PC-9 (cell line): ENCODE measurements around the gene TRIM45. TPM values are rescaled to one million over a fixed set of nuclear protein-coding genes. Genes with fewer than 3 reads are reported as not detected.

Experiments used
- BruUV-seq: library from RNA; stranded (reverse); fragments of 400-500 nt; replicated peaks from 2 replicates; lab custom pipeline; 2021; lab: Mats Ljungman, UMichigan
- CTCF ChIA-PET: fragments of 300-600 bp; sonication (Branson Sonifier 250); formaldehyde crosslinking; loops from one replicate; lab custom pipeline; 2022; ENCODE audit warnings: antibody characterized with exemption; lab: Charles Lee
- POLR2A ChIA-PET: fragments of 300-600 bp; sonication (Branson Sonifier 250); formaldehyde crosslinking; loops from one replicate; lab custom pipeline; 2022; ENCODE audit warnings: antibody characterized with exemption; ENCODE audit not compliant: unreplicated experiment; lab: Charles Lee
- DNase-seq, 2 experiments: peaks; one replicate each; pipeline versions ENCODE4 v3.0.0 to v3.0.0-alpha.2; 2015 to 2022; ENCODE audit warnings: mixed read lengths in 1 of 2
- H2AFZ ChIP-seq: fragments of 200-600 bp; sonication (generic); 2 replicates; pipeline ENCODE4 v1.8.1; 2017; ENCODE audit warnings: antibody characterized with exemption
- H3F3A ChIP-seq: fragments of 200-600 bp; sonication (generic); 2 replicates; pipeline ENCODE4 v1.8.1; 2017; ENCODE audit warnings: antibody characterized with exemption, mild to moderate bottlenecking, low read depth; ENCODE audit not compliant: insufficient read depth
- H3K27ac ChIP-seq: fragments of 200-600 bp; sonication (generic); 2 replicates; pipeline ENCODE4 v1.6.1; 2016; ENCODE audit warnings: mixed run types
- H3K27me3 ChIP-seq: fragments of 200-600 bp; sonication (generic); 2 replicates; pipeline ENCODE4 v1.6.1; 2016; ENCODE audit warnings: low read depth, mixed run types; ENCODE audit not compliant: insufficient read depth
- H3K36me3 ChIP-seq: fragments of 200-600 bp; sonication (generic); 2 replicates; pipeline ENCODE4 v1.6.1; 2016; ENCODE audit warnings: low read depth, mixed run types
- H3K4me1 ChIP-seq: fragments of 200-600 bp; sonication (generic); replicated peaks from 2 replicates; pipeline ENCODE4 v1.6.1; 2016; ENCODE audit warnings: mixed run types; ENCODE audit not compliant: insufficient read depth
- H3K4me2 ChIP-seq: fragments of 200-600 bp; sonication (generic); 2 replicates; pipeline ENCODE4 v1.6.1; 2017; ENCODE audit warnings: mixed run types
- H3K4me3 ChIP-seq: fragments of 200-600 bp; sonication (generic); 2 replicates; pipeline ENCODE4 v1.6.1; 2016; ENCODE audit warnings: mixed run types
- H3K79me2 ChIP-seq: fragments of 200-600 bp; sonication (generic); 2 replicates; pipeline ENCODE4 v1.6.1; 2017; ENCODE audit warnings: low read depth, mixed run types
- H3K9me2 ChIP-seq: fragments of 200-600 bp; sonication (generic); 2 replicates; pipeline ENCODE4 v1.8.1; 2017; ENCODE audit warnings: mild to moderate bottlenecking; ENCODE audit not compliant: insufficient read depth
- H3K9me3 ChIP-seq: fragments of 200-600 bp; sonication (generic); 2 replicates; pipeline ENCODE4 v1.8.1; 2016; ENCODE audit warnings: low read depth; ENCODE audit not compliant: insufficient read depth
- H4K20me1 ChIP-seq: fragments of 200-600 bp; sonication (generic); 2 replicates; pipeline ENCODE4 v1.8.1; 2017; ENCODE audit not compliant: insufficient read depth
- CTCF ChIP-seq: fragments of 200-600 bp; sonication (generic); conservative IDR thresholded peaks from 2 replicates; pipeline ENCODE4 v1.6.1; 2017; ENCODE audit warnings: mixed run types, antibody characterized with exemption, mild to moderate bottlenecking, moderate library complexity
- EZH2 ChIP-seq: fragments of 200-600 bp; sonication (generic); IDR thresholded peaks from 2 replicates; pipeline ENCODE4 v1.8.0; 2017; ENCODE audit warnings: antibody characterized with exemption, low read depth
- intact Hi-C: fragments of 100-400 bp; cut with micrococcal nuclease; formaldehyde crosslinking; loops from one replicate; pipeline ENCODE4 v1.10.0; 2022; ENCODE audit not compliant: unreplicated experiment
- total RNA-seq: library from RNA; stranded (reverse); gene quantifications from 2 replicates; pipeline ENCODE4 v1.2.3, GENCODE V29; 2021

TRIM45 gene
- total RNA-seq, 1 experiment from 2014 or later: 10.0 TPM

DNA sequence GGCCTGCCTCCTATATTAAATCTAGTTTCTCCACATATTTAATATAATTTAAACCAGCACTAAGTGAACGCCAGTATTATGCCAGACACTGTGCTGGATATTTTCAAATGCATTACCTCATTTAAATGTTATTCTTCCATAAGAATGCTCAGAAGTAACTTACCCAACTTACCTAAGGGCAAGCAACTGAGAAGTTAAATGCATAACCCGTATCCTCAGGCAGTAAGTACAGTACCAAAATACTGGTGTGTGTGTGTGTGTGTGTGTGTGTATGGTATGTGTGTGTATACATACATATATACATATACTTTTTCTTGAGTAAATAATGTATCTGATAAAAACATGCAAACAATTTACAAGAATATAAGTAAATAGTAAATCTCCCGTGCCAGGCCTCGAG lies 9.0 kb upstream of the TRIM45 start:
- intact Hi-C loops: no loop called here
- H3K27me3 ChIP-seq: no peaks in the 10 kb centered on the region
- H3K4me1 ChIP-seq: peaks cover 14% of the 10 kb centered on the region; the same call in 1 of the 2 replicates
- no peak for DNase-seq
- H3K27ac ChIP-seq: no peak overlapping the region
- no peaks in the 10 kb centered on the region for H4K20me1 ChIP-seq
- H3F3A ChIP-seq: no peaks in the 10 kb centered on the region
- no peak overlapping the region for H2AFZ ChIP-seq
- H3K9me2 ChIP-seq: no peaks in the 10 kb centered on the region
- BruUV-seq: no TSS peak
- no peaks in the 10 kb centered on the region for H3K79me2 ChIP-seq
- TF ChIP-seq EZH2: no peak
- no peak for TF ChIP-seq CTCF
- no peak overlapping the region for H3K4me2 ChIP-seq
- no peaks in the 10 kb centered on the region for H3K36me3 ChIP-seq
- H3K4me3 ChIP-seq: no peak overlapping the region
- POLR2A ChIA-PET: no interaction called here
- CTCF ChIA-PET: no interaction called here
- H3K9me3 ChIP-seq: no peaks in the 10 kb centered on the region

DNA sequence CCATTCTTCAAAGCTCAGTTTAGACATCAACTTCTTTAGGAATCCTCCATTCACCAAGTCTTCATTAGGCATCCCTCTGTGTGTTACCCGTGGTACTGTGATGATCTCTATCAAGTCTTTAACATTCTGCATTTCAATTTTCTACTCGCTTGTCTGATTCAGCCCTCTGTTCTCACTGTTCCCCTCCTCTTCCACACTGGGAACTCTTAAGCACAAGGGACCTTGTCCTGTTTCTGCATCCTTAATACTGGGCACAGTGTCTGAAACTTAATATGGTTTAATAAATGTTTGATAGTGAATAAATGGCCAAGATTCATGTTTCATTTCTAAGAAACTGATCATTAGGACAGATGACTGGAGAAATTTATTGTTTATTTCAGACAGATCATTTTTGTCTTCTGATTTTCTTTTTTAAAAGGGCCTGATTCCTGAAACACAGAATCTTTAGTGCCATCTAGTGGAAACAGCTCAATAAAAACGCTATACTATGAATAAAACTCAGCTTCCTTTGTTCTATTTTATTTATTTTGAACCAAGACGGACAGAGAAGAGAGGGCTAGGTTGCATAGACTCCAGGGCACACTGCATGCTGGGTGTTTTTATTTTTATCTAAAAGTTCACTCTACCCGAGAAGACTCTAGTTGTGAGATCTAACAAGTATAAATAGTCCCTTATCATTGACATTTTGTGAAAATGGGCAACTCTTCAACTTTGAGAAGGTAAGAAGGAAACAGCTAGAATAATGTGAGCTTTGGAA lies 7.0 kb upstream of the TRIM45 start:
- no peaks in the 10 kb centered on the region for H4K20me1 ChIP-seq
- no peak overlapping the region for H3K4me2 ChIP-seq
- H3F3A ChIP-seq: no peaks in the 10 kb centered on the region
- H3K36me3 ChIP-seq: no peaks in the 10 kb centered on the region
- TF ChIP-seq CTCF: peak; percentile 82
- TF ChIP-seq EZH2: no peak
- no peak overlapping the region for H3K4me3 ChIP-seq
- BruUV-seq: no TSS peak
- no peaks in the 10 kb centered on the region for H3K27me3 ChIP-seq
- peak in 1 of 2 experiments; percentile 47 for DNase-seq
- no peaks in the 10 kb centered on the region for H3K79me2 ChIP-seq
- ChIA-PET CTCF (interaction anchor here (0.7 to 2.7 kb wide), 10 partner anchors 18 to 432 kb away, joined by 3 to 22 read pairs (median 4); partner anchors contain the start of gene TTF2), POLR2A (interaction anchor here (0.5 to 0.7 kb wide), 8 partner anchors 12 to 348 kb away, joined by 3 to 8 read pairs (median 4); partner anchors contain the start of gene VTCN1)
- no peak overlapping the region for H3K27ac ChIP-seq
- no peaks in the 10 kb centered on the region for H3K9me3 ChIP-seq
- H2AFZ ChIP-seq: peak overlapping the region; percentile 0; the same call in 1 of the 2 replicates
- intact Hi-C loops: loop anchor here (1.0 to 10.0 kb wide), 4 partner anchors 60 to 236 kb away; partner anchors contain the start of gene MAN1A2
- peaks cover 14% of the 10 kb centered on the region; the same call in 1 of the 2 replicates for H3K4me1 ChIP-seq
- H3K9me2 ChIP-seq: no peaks in the 10 kb centered on the region

- TF ChIP-seq CTCF: no peak
- no peak for TF ChIP-seq EZH2
- no TSS peak for BruUV-seq
- CTCF ChIA-PET: interaction anchor here (2.7 kb wide), 1 partner anchor 157 kb away, joined by 22 read pairs; no protein-coding TSS in a partner anchor
These were observed 6.2 kb upstream of the TRIM45 start for GRCh38 chr1:117127795-117128194.

More at GRCh38 chr1:117127795-117128194, 6.2 kb upstream of the TRIM45 start:
- Histone ChIP-seq H3K36me3 (no peaks in the 10 kb centered on the region), H3K9me2 (no peaks in the 10 kb centered on the region), H2AFZ (no peak overlapping the region), H3K4me1 (peaks cover 14% of the 10 kb centered on the region; the same call in 1 of the 2 replicates), H3F3A (no peaks in the 10 kb centered on the region), H3K79me2 (no peaks in the 10 kb centered on the region), H3K4me2 (no peak overlapping the region), H4K20me1 (no peaks in the 10 kb centered on the region), H3K4me3 (no peak overlapping the region), H3K9me3 (no peaks in the 10 kb centered on the region), H3K27ac (no peak overlapping the region), H3K27me3 (no peaks in the 10 kb centered on the region)
- peak in 1 of 2 experiments; percentile 49 for DNase-seq
- POLR2A ChIA-PET: no interaction called here
- intact Hi-C loops: loop anchor here (1.0 to 10.0 kb wide), 4 partner anchors 59 to 237 kb away; partner anchors contain the start of gene MAN1A2
